HUES48 (cell line): ENCODE measurements around the gene MAPKAP1.

Experiments used
- H3K27ac ChIP-seq: one replicate; pipeline ENCODE4 v1.7.0; 2013; ENCODE audit warnings: low read depth, low read length, inconsistent platforms
- H3K27me3 ChIP-seq: 2 replicates; pipeline ENCODE4 v1.6.1; 2013; ENCODE audit warnings: mild to moderate bottlenecking, low read length; ENCODE audit not compliant: control insufficient read depth, insufficient read depth
- H3K36me3 ChIP-seq: 2 replicates; pipeline ENCODE4 v1.6.1; 2013; ENCODE audit warnings: low read length; ENCODE audit not compliant: control insufficient read depth, insufficient read depth
- H3K4me1 ChIP-seq: 2 replicates; pipeline ENCODE4 v1.6.1; 2013; ENCODE audit warnings: mild to moderate bottlenecking, low read length; ENCODE audit not compliant: control insufficient read depth, insufficient read depth
- H3K4me3 ChIP-seq: 2 replicates; pipeline ENCODE4 v1.5.1; 2013; ENCODE audit warnings: mild to moderate bottlenecking, low read depth, low read length
- H3K9ac ChIP-seq: 2 replicates; pipeline ENCODE4 v1.6.1; 2013; ENCODE audit warnings: mild to moderate bottlenecking, low read depth, low read length, moderate library complexity
- H3K9me3 ChIP-seq: 2 replicates; pipeline ENCODE4 v1.6.1; 2013; ENCODE audit warnings: low read length; ENCODE audit not compliant: control insufficient read depth, insufficient read depth

MAPKAP1 gene

GRCh38 chr9:125691869-125692268 lies 15.1 kb downstream of the MAPKAP1 start:
- H3K9ac ChIP-seq = no peak overlapping the region
- H3K4me1 ChIP-seq = peaks cover 43% of the 10 kb centered on the region
- no peaks in the 10 kb centered on the region for H3K27me3 ChIP-seq
- H3K36me3 ChIP-seq = no peaks in the 10 kb centered on the region
- no peaks in the 10 kb centered on the region for H3K9me3 ChIP-seq
- H3K4me3 ChIP-seq = no peak overlapping the region
- H3K27ac ChIP-seq = no peak overlapping the region

- Histone ChIP-seq H3K27ac (no peak overlapping the region), H3K4me1 (peaks cover 31% of the 10 kb centered on the region), H3K9me3 (no peaks in the 10 kb centered on the region), H3K4me3 (no peak overlapping the region), H3K36me3 (no peaks in the 10 kb centered on the region), H3K9ac (no peak overlapping the region), H3K27me3 (no peaks in the 10 kb centered on the region)
Observed at GRCh38 chr9:125690679-125691078, 16.3 kb downstream of the MAPKAP1 start.

- Histone ChIP-seq H3K9ac (no peak overlapping the region), H3K4me1 (peaks cover 12% of the 10 kb centered on the region), H3K36me3 (0 out of 2 replicates have a peak, but pooled peaks cover 3% of the 10 kb centered on the region), H3K9me3 (no peaks in the 10 kb centered on the region), H3K4me3 (no peak overlapping the region), H3K27me3 (no peaks in the 10 kb centered on the region), H3K27ac (no peak overlapping the region)
Observed at GRCh38 chr9:125687163-125687863, 19.7 kb downstream of the MAPKAP1 start.

- H3K9me3 ChIP-seq = no peaks in the 10 kb centered on the region
Observed at GRCh38 chr9:125685167-125685566, 21.8 kb downstream of the MAPKAP1 start.

GRCh38 chr9:125683486-125683885 lies 23.5 kb downstream of the MAPKAP1 start:
- peaks cover 9% of the 10 kb centered on the region; the same call in 1 of the 2 replicates for H3K4me1 ChIP-seq
- H3K9ac ChIP-seq = no peak overlapping the region
- H3K4me3 ChIP-seq = no peak overlapping the region
- no peaks in the 10 kb centered on the region for H3K9me3 ChIP-seq
- H3K27me3 ChIP-seq = no peaks in the 10 kb centered on the region
- 0 out of 2 replicates have a peak, but pooled peaks cover 3% of the 10 kb centered on the region for H3K36me3 ChIP-seq
- no peak overlapping the region for H3K27ac ChIP-seq

More at GRCh38 chr9:125685167-125685566, 21.8 kb downstream of the MAPKAP1 start:
- Histone ChIP-seq H3K4me1 (peaks cover 9% of the 10 kb centered on the region; the same call in 1 of the 2 replicates), H3K9ac (no peak overlapping the region), H3K27ac (no peak overlapping the region), H3K4me3 (no peak overlapping the region), H3K36me3 (0 out of 2 replicates have a peak, but pooled peaks cover 3% of the 10 kb centered on the region), H3K27me3 (no peaks in the 10 kb centered on the region)

GRCh38 chr9:125682340-125682739 lies 24.7 kb downstream of the MAPKAP1 start:
- H3K4me1 ChIP-seq = peaks cover 9% of the 10 kb centered on the region; the same call in 1 of the 2 replicates
- no peak overlapping the region for H3K9ac ChIP-seq
- 0 out of 2 replicates have a peak, but pooled peaks cover 3% of the 10 kb centered on the region for H3K36me3 ChIP-seq
- H3K9me3 ChIP-seq = no peaks in the 10 kb centered on the region
- H3K4me3 ChIP-seq = no peak overlapping the region
- no peaks in the 10 kb centered on the region for H3K27me3 ChIP-seq
- no peak overlapping the region for H3K27ac ChIP-seq

GRCh38 chr9:125681657-125682056 lies 25.4 kb downstream of the MAPKAP1 start:
- Histone ChIP-seq H3K9me3 (no peaks in the 10 kb centered on the region), H3K27me3 (no peaks in the 10 kb centered on the region), H3K27ac (no peak overlapping the region), H3K36me3 (0 out of 2 replicates have a peak, but pooled peaks cover 3% of the 10 kb centered on the region), H3K9ac (no peak overlapping the region), H3K4me1 (peaks cover 9% of the 10 kb centered on the region; the same call in 1 of the 2 replicates), H3K4me3 (no peak overlapping the region)

- Histone ChIP-seq H3K27me3 (no peaks in the 10 kb centered on the region), H3K36me3 (0 out of 2 replicates have a peak, but pooled peaks cover 3% of the 10 kb centered on the region), H3K4me1 (peaks cover 9% of the 10 kb centered on the region; the same call in 1 of the 2 replicates), H3K9me3 (no peaks in the 10 kb centered on the region), H3K4me3 (no peak overlapping the region), H3K9ac (no peak overlapping the region), H3K27ac (no peak overlapping the region)
Observed at GRCh38 chr9:125681086-125681622, 25.9 kb downstream of the MAPKAP1 start.

GRCh38 chr9:125680445-125680844 lies 26.6 kb downstream of the MAPKAP1 start:
- H3K4me1 ChIP-seq = peaks cover 14% of the 10 kb centered on the region
- H3K9me3 ChIP-seq = no peaks in the 10 kb centered on the region
- 0 out of 2 replicates have a peak, but pooled peaks cover 3% of the 10 kb centered on the region for H3K36me3 ChIP-seq
- no peak overlapping the region for H3K27ac ChIP-seq
- no peak overlapping the region for H3K9ac ChIP-seq
- no peaks in the 10 kb centered on the region for H3K27me3 ChIP-seq
- no peak overlapping the region for H3K4me3 ChIP-seq

GRCh38 chr9:125679597-125680189 lies 27.3 kb downstream of the MAPKAP1 start:
- Histone ChIP-seq H3K4me1 (peaks cover 22% of the 10 kb centered on the region), H3K4me3 (no peak overlapping the region), H3K27ac (no peak overlapping the region), H3K9me3 (no peaks in the 10 kb centered on the region), H3K27me3 (no peaks in the 10 kb centered on the region), H3K9ac (no peak overlapping the region), H3K36me3 (no peaks in the 10 kb centered on the region)
